Heart left ventricle (tissue), 16 donors: ENCODE results near the gene ARHGEF3. TPM values are rescaled to one million over a fixed set of nuclear protein-coding genes. Genes with fewer than 3 reads are reported as not detected.

Experiments used
- ATAC-seq, 4 donors: fragments of 200-7000 bp; cut with Tn5 transposase; one replicate each; pipeline ENCODE4 v1.9.1; 2020 to 2022; ENCODE audit warnings: moderate library complexity in 4 of 4, mild to moderate bottlenecking in 3 of 4, moderate number of reproducible peaks in 1 of 4
- DNase-seq, 5 donors: peaks; one replicate each; pipeline ENCODE4 v3.0.0-alpha.2; 2020
- H3K27ac ChIP-seq, 12 donors: fragments of 200-600 bp; sonication (generic) in 4 of 12; one replicate each; pipeline versions ENCODE4 v1.5.0 to v1.8.0; 2016 to 2022; ENCODE audit warnings: mild to moderate bottlenecking in 2 of 12
- H3K27me3 ChIP-seq, 9 donors: fragments of 200-600 bp; sonication (generic) in 2 of 9; one replicate each; pipeline versions ENCODE4 v1.5.1 to v1.8.0; 2016 to 2022; ENCODE audit warnings: mild to moderate bottlenecking in 3 of 9
- H3K36me3 ChIP-seq, 9 donors: fragments of 200-600 bp; sonication (generic) in 2 of 9; one replicate each; pipeline versions ENCODE4 v1.5.0 to v1.8.0; 2018 to 2022; ENCODE audit warnings: mild to moderate bottlenecking in 2 of 9
- H3K4me1 ChIP-seq, 12 donors: fragments of 200-600 bp; sonication (generic) in 4 of 12; one replicate each; pipeline versions ENCODE4 v1.5.0 to v1.8.0; 2016 to 2022; ENCODE audit warnings: mild to moderate bottlenecking in 3 of 12
- H3K4me3 ChIP-seq, 12 donors: fragments of 200-600 bp; sonication (generic) in 4 of 12; one replicate each; pipeline versions ENCODE4 v1.5.0 to v1.8.0; 2017 to 2022; ENCODE audit warnings: mild to moderate bottlenecking in 9 of 12, moderate library complexity in 4 of 12
- H3K9me3 ChIP-seq, 12 donors: fragments of 200-600 bp; sonication (generic) in 4 of 12; one replicate each; pipeline versions ENCODE4 v1.5.0 to v1.8.0; 2016 to 2022; ENCODE audit warnings: mild to moderate bottlenecking in 1 of 12
- POLR2A ChIP-seq, 2 donors: fragments of 450-650 bp; IDR thresholded peaks; one replicate each; pipeline ENCODE4 v1.6.1; 2017; ENCODE audit warnings: antibody characterized with exemption in 2 of 2, mild to moderate bottlenecking in 2 of 2, moderate library complexity in 2 of 2
- WGBS, 4 donors: extraction: QIAGEN DNeasy Blood & Tissue Kit in 2 of 4; methylation state at CpG; one replicate each; pipeline versions ENCODE4 v1.1.5 to v1.1.7; 2013 to 2018; 5-methylcytosine and 5-hydroxymethylcytosine counted together
- intact Hi-C, 10 donors: fragments of 100-400 bp; cut with DNase I; formaldehyde crosslinking; loops; one replicate each; pipeline versions ENCODE4 v1.11.1 to v1.14.2; 2022
- polyA plus RNA-seq, 2 donors: library from polyadenylated mRNA; stranded (reverse); fragments of 200-250 nt; gene quantifications; one replicate each; pipeline ENCODE4 v1.2.3, GENCODE V29; 2013
- total RNA-seq, 9 donors: library from RNA; depleted of rRNA in 2 of 9; stranded (reverse); fragments of >200 nt in 2 of 9; fragmentation: NEBNext Ultra II Directional in 3 of 9; extraction: Animal tissue kit (Norgen Biotek cat#: 25700) in 3 of 9; gene quantifications; one replicate each; pipeline versions ENCODE4 v1.1.0 to v1.2.4, GENCODE V29; 2016 to 2023
- TF ChIP-seq, protein P1 (sequence below), 12 donors: fragments of 200-600 bp; sonication (generic) in 4 of 12; IDR thresholded peaks; one replicate each; pipeline versions ENCODE4 v1.5.0 to v1.8.0; 2018 to 2022; ENCODE audit warnings: antibody characterized with exemption in 12 of 12, mild to moderate bottlenecking in 5 of 12
- donor health status: ischemic (EF 13 %, LVEDD 7.1; RV severe dilation, severe dysfunction).
- donor health status: healthy with polysubstance abuse.
- donor health status: DM: no; HTN: yes; CAD: no.
- donor health status: DM: no; HTN: no; CAD: no.
- donor health status: ischemic (EF 25% LVEDD 6.9; RV normal size, moderate dysfunction).
- donor health status: ischemic (EF 25% LVEDD 5.7; RV mildly dilated, moderate dysfunction).
- donor health status: healthy.
- donor health status: DM: yes; HTN: yes; CAD: no.
- donor health status: ischemic (EF 35%, LVEDD 5.7; RV mildly dilated, moderate dysfunction).
- donor health status: nonischemic (EF 11% LVEDD 7.7; RV severe dilation, severe dysfunction).
- donor health status: DM: yes; HTN: yes; CAD: no.
- donor health status: PGD.
- donor health status: ischemic (EF 29% LVEDD 5.4; RV normal size, mild dysfunction).
- donor health status: nonischemic (EF 23%, LVEDD 6.1; RV moderate dilation, normal function).

The ARHGEF3 gene
- total and polyA plus RNA-seq, 11 donors, result 6.5 to 36.8 (median 16.8) TPM

DNA sequence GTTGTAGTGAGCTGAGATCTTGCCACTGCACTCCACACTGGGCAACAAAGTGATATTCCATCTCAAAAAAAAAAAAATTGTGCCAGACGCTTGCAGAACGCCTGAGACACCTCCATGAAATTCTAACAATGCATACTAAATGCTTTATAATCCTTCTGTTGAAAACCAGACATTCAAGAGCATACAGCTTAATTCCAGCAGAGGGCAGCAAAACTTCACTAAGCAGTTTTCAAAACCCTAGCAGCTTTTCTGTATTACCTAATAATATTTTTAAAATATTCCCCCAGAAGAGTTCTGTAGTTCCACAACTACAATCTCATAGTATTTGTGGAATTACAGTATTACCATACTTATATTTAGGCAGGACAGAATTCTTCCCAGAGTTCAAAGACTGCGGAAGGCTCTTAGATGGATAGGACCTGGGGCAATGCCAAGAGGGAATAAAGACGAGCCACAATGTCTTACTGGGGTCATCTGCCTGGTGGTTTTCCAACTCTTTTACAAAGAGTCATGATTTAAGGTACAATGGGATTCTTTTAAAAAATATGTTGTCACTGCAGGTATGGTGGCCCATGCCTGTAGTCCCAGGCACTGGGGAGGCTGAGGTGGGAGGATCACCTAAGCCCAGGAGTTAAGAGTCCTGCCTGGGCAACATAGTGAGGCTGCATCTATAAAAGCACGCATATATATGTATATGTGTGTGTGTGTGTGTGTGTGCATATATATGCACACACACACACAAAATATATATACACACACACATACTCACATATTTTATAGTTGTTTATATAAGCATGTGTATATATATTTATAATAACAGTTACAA, 99.0 kb downstream of the ARHGEF3 start:
- DNase-seq (peak in 2 of 5 donors; percentile 20 to 39), ATAC-seq (peak; percentile 60 to 75 (median 64))
- H3K36me3 ChIP-seq, result no peaks in the 10 kb centered on the region
- H3K4me3 ChIP-seq, result no peak overlapping the region
- peaks cover 0 to 7% (median 0%) of the 10 kb centered on the region in 12 donors for H3K4me1 ChIP-seq
- no peak overlapping the region for H3K27ac ChIP-seq
- WGBS, 4 donors, result 11 to 32% (median 25%) methylated on average over 5 of the region's 5 CpGs
- no peak for TF ChIP-seq POLR2A (IDR thresholded peaks at IDR 0.05)
- TF ChIP-seq, protein P1, sequence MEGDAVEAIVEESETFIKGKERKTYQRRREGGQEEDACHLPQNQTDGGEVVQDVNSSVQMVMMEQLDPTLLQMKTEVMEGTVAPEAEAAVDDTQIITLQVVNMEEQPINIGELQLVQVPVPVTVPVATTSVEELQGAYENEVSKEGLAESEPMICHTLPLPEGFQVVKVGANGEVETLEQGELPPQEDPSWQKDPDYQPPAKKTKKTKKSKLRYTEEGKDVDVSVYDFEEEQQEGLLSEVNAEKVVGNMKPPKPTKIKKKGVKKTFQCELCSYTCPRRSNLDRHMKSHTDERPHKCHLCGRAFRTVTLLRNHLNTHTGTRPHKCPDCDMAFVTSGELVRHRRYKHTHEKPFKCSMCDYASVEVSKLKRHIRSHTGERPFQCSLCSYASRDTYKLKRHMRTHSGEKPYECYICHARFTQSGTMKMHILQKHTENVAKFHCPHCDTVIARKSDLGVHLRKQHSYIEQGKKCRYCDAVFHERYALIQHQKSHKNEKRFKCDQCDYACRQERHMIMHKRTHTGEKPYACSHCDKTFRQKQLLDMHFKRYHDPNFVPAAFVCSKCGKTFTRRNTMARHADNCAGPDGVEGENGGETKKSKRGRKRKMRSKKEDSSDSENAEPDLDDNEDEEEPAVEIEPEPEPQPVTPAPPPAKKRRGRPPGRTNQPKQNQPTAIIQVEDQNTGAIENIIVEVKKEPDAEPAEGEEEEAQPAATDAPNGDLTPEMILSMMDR (IDR thresholded peaks at IDR 0.05), result peak; percentile 81 to 97 (median 88)
- intact Hi-C loops, result loop anchor here (1.0 to 10.0 kb wide), 9 partner anchors 96 to 372 kb away; partner anchors contain the start of gene ARHGEF3 (in 7 of the 10)
- peaks cover 0 to 3% (median 0%) of the 10 kb centered on the region in 12 donors for H3K9me3 ChIP-seq
- H3K27me3 ChIP-seq, result no peaks in the 10 kb centered on the region

DNA sequence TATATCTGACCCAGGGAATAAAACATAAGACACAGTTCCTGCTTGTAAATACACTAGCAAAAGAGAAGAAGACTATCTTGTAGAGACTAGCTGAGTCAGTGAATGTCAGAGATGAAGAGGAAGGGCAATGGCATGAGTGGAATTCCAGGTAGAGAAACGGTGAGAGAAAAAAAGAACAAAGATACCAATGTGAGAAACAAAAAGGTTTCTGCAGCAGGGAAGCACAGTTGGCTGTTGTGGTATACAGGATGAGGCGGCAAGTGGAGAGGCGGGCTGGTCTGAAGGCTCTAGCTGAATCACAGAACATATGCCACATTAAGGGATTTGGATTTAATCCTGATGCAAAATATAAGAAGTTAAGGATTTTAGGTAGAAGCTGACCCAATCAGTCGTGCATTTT, 101.6 kb downstream of the ARHGEF3 start:
- DNase-seq, result no peak
- H3K4me3 ChIP-seq, result no peak overlapping the region
- H3K36me3 ChIP-seq, result no peaks in the 10 kb centered on the region
- H3K27ac ChIP-seq, result no peak overlapping the region
- no peak for ATAC-seq
- 72 to 75% (median 74%) methylated on average over 4 of the region's 4 CpGs for WGBS, 4 donors
- peaks cover 0 to 16% (median 0%) of the 10 kb centered on the region in 12 donors for H3K4me1 ChIP-seq
- H3K9me3 ChIP-seq, result no peaks in the 10 kb centered on the region
- intact Hi-C loops, result loop anchor here in 4 of 10 donors (5.0 to 10.0 kb wide), 2 partner anchors 102 to 375 kb away; partner anchors contain the start of gene ARHGEF3 (in 3 of the 4)
- TF ChIP-seq, protein P1 (IDR thresholded peaks at IDR 0.05), result no peak
- TF ChIP-seq POLR2A (IDR thresholded peaks at IDR 0.05), result no peak
- no peaks in the 10 kb centered on the region for H3K27me3 ChIP-seq

DNA sequence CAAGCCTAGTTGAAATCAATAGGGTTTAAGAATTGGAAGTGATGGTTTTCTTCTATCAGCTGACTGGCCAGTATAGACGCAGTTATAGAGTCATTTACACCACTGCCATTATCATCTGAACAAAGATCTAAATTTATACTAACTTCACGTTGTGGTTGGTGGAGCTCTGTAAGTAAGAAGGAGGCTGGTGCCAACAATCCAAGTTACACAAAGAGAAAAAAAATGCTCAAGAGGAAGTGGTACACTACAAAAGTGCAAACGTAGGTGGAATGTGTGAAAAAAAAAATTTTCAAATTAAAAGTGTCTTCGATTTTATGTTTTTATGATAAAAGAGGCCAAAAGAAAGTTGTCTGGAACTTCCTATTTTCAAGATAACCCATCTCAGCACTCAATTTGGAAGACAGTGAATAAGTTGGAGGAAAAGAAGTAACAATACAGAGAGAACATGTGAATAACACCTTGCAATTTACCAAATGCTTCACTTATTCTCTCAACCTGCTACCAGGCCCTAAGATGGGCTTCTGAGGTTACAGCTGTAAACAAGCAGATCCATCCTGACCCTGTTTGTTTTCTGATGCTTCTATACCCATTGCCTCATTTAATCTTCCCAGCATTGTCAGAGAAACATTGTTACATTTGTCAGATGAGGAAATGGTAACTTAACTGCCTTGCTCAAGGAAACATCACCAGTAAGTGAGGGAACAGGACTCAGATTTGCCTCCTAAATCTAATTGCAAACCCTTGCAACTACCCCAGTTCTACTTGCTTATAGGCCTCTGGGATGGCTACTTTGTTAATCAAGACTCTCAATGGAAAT, 106.7 kb downstream of the ARHGEF3 start:
- ATAC-seq (peak in 1 of 4 donors; percentile 18), DNase-seq (no peak)
- Histone ChIP-seq H3K36me3 (no peaks in the 10 kb centered on the region), H3K4me1 (peaks cover 0 to 33% (median 0%) of the 10 kb centered on the region in 12 donors), H3K27ac (peak overlapping the region in 1 of 12 donors; percentile 87), H3K27me3 (no peaks in the 10 kb centered on the region), H3K4me3 (no peak overlapping the region), H3K9me3 (no peaks in the 10 kb centered on the region)
- 50 to 58% (median 55%) methylated on average over 4 of the region's 4 CpGs for WGBS, 4 donors
- TF ChIP-seq, protein P1 (IDR thresholded peaks at IDR 0.05), result no peak
- TF ChIP-seq POLR2A (IDR thresholded peaks at IDR 0.05), result no peak
- intact Hi-C loops, result no loop called here
